GM23338 (cell line): Measurements from ENCODE around the gene C2orf15. TPM values are rescaled to one million over a fixed set of nuclear protein-coding genes. Genes with fewer than 3 reads are reported as not detected.

Experiments
- ATAC-seq: fragments of 200-7000 bp; cut with Tn5 transposase; 3 replicates; pipeline ENCODE4 v1.9.1; 2020
- DNase-seq: peaks from one replicate; pipeline ENCODE4 v3.0.0-alpha.2; 2015; ENCODE audit warnings: low spot score
- H2AFZ ChIP-seq: fragments of 200-600 bp; sonication (generic); 2 replicates; pipeline ENCODE4 v1.8.0; 2016; ENCODE audit warnings: antibody characterized with exemption, mild to moderate bottlenecking, moderate library complexity
- H3F3A ChIP-seq: fragments of 200-600 bp; sonication (generic); replicated peaks from 2 replicates; pipeline ENCODE4 v1.8.0; 2017; ENCODE audit warnings: antibody characterized with exemption, mixed run types, low read depth
- H3K27ac ChIP-seq: fragments of 200-600 bp; sonication (generic); 2 replicates; pipeline ENCODE4 v1.6.1; 2016; ENCODE audit warnings: low read depth
- H3K27me3 ChIP-seq: fragments of 200-600 bp; sonication (generic); 2 replicates; pipeline ENCODE4 v1.8.0; 2016; ENCODE audit warnings: mild to moderate bottlenecking, mixed run types, moderate library complexity; ENCODE audit not compliant: insufficient read depth
- H3K36me3 ChIP-seq: fragments of 200-600 bp; sonication (generic); 2 replicates; pipeline ENCODE4 v1.8.0; 2016; ENCODE audit warnings: mild to moderate bottlenecking; ENCODE audit not compliant: insufficient read depth
- H3K4me1 ChIP-seq: fragments of 200-600 bp; sonication (generic); 2 replicates; pipeline ENCODE4 v1.8.0; 2016; ENCODE audit warnings: mild to moderate bottlenecking, moderate library complexity; ENCODE audit not compliant: insufficient read depth
- H3K4me2 ChIP-seq: fragments of 200-600 bp; sonication (generic); 2 replicates; pipeline ENCODE4 v1.7.1; 2017; ENCODE audit warnings: mixed run types
- H3K4me3 ChIP-seq: fragments of 200-600 bp; sonication (generic); 2 replicates; pipeline ENCODE4 v1.6.1; 2016; ENCODE audit warnings: mixed run types
- H3K79me2 ChIP-seq: fragments of 200-600 bp; sonication (generic); replicated peaks from 2 replicates; pipeline ENCODE4 v1.8.0; 2017; ENCODE audit warnings: mild to moderate bottlenecking; ENCODE audit not compliant: insufficient read depth
- H3K9me2 ChIP-seq: fragments of 200-600 bp; sonication (generic); 2 replicates; pipeline ENCODE4 v1.8.0; 2017; ENCODE audit not compliant: insufficient read depth
- H4K20me1 ChIP-seq: fragments of 200-600 bp; sonication (generic); replicated peaks from 2 replicates; pipeline ENCODE4 v1.8.0; 2017; ENCODE audit warnings: mild to moderate bottlenecking; ENCODE audit not compliant: insufficient read depth
- H3K27ac Mint-ChIP-seq: 2 replicates; pipeline ENCODE4 v1.8.0; 2020; ENCODE audit warnings: inconsistent platforms, mild to moderate bottlenecking, moderate library complexity, mixed read lengths
- H3K27me3 Mint-ChIP-seq: 3 replicates; pipeline ENCODE4 v1.8.0; 2022; ENCODE audit warnings: low read depth, mild to moderate bottlenecking, moderate library complexity, mixed read lengths, inconsistent platforms; ENCODE audit not compliant: insufficient read depth, poor library complexity
- H3K36me3 Mint-ChIP-seq: 3 replicates; pipeline ENCODE4 v1.8.0; 2021; ENCODE audit warnings: low read depth, mild to moderate bottlenecking, inconsistent platforms, moderate library complexity, mixed read lengths
- H3K4me1 Mint-ChIP-seq: 3 replicates; pipeline ENCODE4 v1.8.0; 2020; ENCODE audit warnings: mild to moderate bottlenecking, inconsistent platforms, mixed read lengths
- H3K4me3 Mint-ChIP-seq: 3 replicates; pipeline ENCODE4 v1.8.0; 2021; ENCODE audit warnings: moderate library complexity, mild to moderate bottlenecking, inconsistent platforms, mixed read lengths
- H3K9me3 Mint-ChIP-seq: 3 replicates; pipeline ENCODE4 v1.8.0; 2020; ENCODE audit warnings: moderate library complexity, mild to moderate bottlenecking, inconsistent platforms, mixed read lengths
- EZH2 ChIP-seq: fragments of 200-600 bp; sonication (generic); IDR thresholded peaks from one replicate; pipeline ENCODE4 v1.8.0; 2017; ENCODE audit warnings: antibody characterized with exemption, mild to moderate bottlenecking, low read depth; ENCODE audit not compliant: unreplicated experiment
- EZH2phosphoT487 ChIP-seq: fragments of 200-600 bp; sonication (generic); IDR thresholded peaks from one replicate; pipeline ENCODE4 v1.8.1; 2018; ENCODE audit warnings: antibody characterized with exemption; ENCODE audit not compliant: unreplicated experiment
- JUNB ChIP-seq: IDR thresholded peaks from one replicate; pipeline ENCODE4 v1.6.1; 2016; ENCODE audit warnings: antibody characterized with exemption; ENCODE audit not compliant: unreplicated experiment
- NANOG ChIP-seq: IDR thresholded peaks from 2 replicates; pipeline ENCODE4 v1.6.1; 2016; ENCODE audit warnings: antibody characterized with exemption, borderline replicate concordance
- POLR2AphosphoS5 ChIP-seq: IDR thresholded peaks from 2 replicates; pipeline ENCODE4 v1.6.1; 2016; ENCODE audit warnings: antibody characterized with exemption, low read depth
- ZNF114 ChIP-seq: fragments of 250-450 bp; sonication (Bioruptor Pico); IDR thresholded peaks from 2 replicates; pipeline ENCODE4 v1.5.0; 2020; ENCODE audit warnings: mild to moderate bottlenecking, moderate library complexity
- ZNF331 ChIP-seq: fragments of 250-450 bp; sonication (Bioruptor Pico); IDR thresholded peaks from 2 replicates; pipeline ENCODE4 v1.5.0; 2020; ENCODE audit warnings: low read depth, mild to moderate bottlenecking, moderate library complexity
- ZNF462 ChIP-seq: fragments of 250-450 bp; sonication (Bioruptor Pico); IDR thresholded peaks from 2 replicates; pipeline ENCODE4 v1.5.0; 2020; ENCODE audit warnings: mild to moderate bottlenecking, moderate library complexity
- polyA plus RNA-seq: library from polyadenylated mRNA; unstranded; fragments of >200 nt; fragmentation: Nextera tagmentation; extraction: Ambion mirVana; gene quantifications from 2 replicates; pipeline ENCODE4 v1.2.1, GENCODE V29; 2016
- total RNA-seq: library from RNA; depleted of rRNA; stranded (reverse); fragments of >200 nt; shearing (Covaris generic); gene quantifications from 2 replicates; pipeline ENCODE4 v1.2.3, GENCODE V29; 2014

Gene C2orf15
- total and polyA plus RNA-seq, 2 experiments from 2014 or later = 7.9 to 8.4 TPM

GRCh38 chr2:99150706-99151105 is 9.2 kb downstream of the C2orf15 start (continued):
- no peak for TF ChIP-seq ZNF462 (CRISPR knock-in tag)

- Mint-ChIP-seq H3K27ac (no peak overlapping the region), H3K4me3 (no peak overlapping the region), H3K36me3 (peaks cover 5% of the 10 kb centered on the region), H3K9me3 (no peaks in the 10 kb centered on the region), H3K4me1 (peaks cover 12% of the 10 kb centered on the region; the same call in 2 of the 3 replicates), H3K27me3 (peaks cover 4% of the 10 kb centered on the region)
- Histone ChIP-seq H3K27ac (no peak overlapping the region), H3K36me3 (no peaks in the 10 kb centered on the region; the same call in 1 of the 2 replicates), H3F3A (no peaks in the 10 kb centered on the region), H2AFZ (no peak overlapping the region), H3K27me3 (no peaks in the 10 kb centered on the region), H3K79me2 (peaks cover 16% of the 10 kb centered on the region), H3K9me2 (no peaks in the 10 kb centered on the region), H3K4me2 (no peak overlapping the region), H3K4me3 (no peak overlapping the region), H4K20me1 (peaks cover 4% of the 10 kb centered on the region; the same call in 1 of the 2 replicates), H3K4me1 (peaks cover 14% of the 10 kb centered on the region)
- ATAC-seq (no peak), DNase-seq (no peak)
- TF ChIP-seq ZNF331 (CRISPR knock-in tag) = no peak
- TF ChIP-seq JUNB = no peak
- no peak for TF ChIP-seq EZH2phosphoT487
- TF ChIP-seq POLR2AphosphoS5 = no peak
- TF ChIP-seq ZNF114 = no peak
- TF ChIP-seq ZNF462 (CRISPR knock-in tag) = no peak
- no peak for TF ChIP-seq EZH2
- TF ChIP-seq NANOG = no peak
Observed at GRCh38 chr2:99152199-99152895, 10.8 kb downstream of the C2orf15 start.
